Inflammatory macrophage (primary cell): Measurements from ENCODE around the gene BLM.

Experiments used
- DNase-seq, 2 donors: peaks; one replicate each; pipeline ENCODE4 v3.0.0-alpha.2; 2020 to 2022

Gene BLM

GRCh38 chr15:90851940-90852339, 134.8 kb downstream of the BLM start:
- no peak for DNase-seq

DNA sequence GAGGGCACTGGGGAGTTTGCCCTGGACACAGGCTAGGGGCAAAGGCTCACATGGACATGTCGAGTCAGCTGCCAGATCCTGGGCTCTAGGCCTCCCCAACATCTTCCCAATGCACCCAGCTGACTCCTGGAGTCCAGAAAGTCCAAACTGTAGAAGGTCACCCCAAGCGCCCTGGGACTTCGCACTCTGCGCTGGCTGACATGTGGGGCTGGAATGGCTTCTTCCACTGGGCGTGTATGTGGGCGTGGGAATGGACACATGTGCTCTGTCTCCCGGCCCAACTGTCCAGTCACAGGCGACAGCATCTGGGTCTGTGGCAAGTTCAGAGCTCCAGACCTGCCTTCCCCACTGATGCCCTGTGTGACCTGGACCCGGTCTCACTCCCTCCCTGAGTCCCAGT, 138.0 kb downstream of the BLM start:
- DNase-seq = peak in 1 of 2 donors; percentile 36

- no peak for DNase-seq
Measured at GRCh38 chr15:90857337-90857736, 140.2 kb downstream of the BLM start.

- no peak for DNase-seq
Measured at GRCh38 chr15:90857883-90858443, 140.8 kb downstream of the BLM start.

GRCh38 chr15:90859234-90860131, 142.3 kb downstream of the BLM start:
- DNase-seq = peak in 1 of 2 donors; percentile 17

DNA sequence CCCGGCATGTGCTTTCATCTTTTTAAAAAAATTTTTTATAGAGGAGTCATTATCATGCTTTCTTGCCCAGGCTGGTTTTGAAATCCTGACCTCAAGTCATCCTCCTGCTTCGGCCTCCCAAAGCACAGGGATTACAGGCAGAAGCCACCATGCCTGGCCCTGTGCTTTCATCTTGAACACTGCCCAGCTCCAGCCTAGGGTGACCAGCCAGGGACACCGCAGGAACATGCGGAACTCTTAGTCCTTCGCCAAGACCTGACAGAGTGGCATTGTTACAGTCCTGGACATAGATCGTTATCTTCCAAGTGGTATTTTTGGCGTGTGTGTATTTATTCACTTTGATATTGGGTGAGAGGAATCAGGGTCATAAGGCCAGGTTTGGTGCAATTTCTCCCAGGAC, 143.3 kb downstream of the BLM start:
- no peak for DNase-seq

- DNase-seq = peak in 1 of 2 donors; percentile 34
Measured at GRCh38 chr15:90860942-90861675, 144.0 kb downstream of the BLM start.

DNA sequence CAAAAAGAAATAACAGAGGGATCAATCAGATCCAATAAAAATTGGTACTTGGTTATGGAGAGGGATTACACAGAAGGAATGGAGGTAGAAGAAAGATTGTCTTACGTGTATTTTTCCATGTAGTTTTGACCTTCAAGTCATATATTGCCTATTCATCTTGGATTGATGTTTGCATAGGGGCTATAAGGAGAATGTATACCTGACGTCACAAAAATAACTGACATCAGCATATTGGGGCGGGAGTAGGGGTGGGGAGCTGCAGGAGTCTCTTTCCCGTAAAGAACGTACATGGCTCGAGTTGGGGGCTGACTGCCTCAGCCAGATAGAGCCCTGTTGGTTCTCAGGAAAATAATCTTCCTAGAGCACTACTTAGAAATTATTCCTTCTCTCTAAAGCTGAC, 145.3 kb downstream of the BLM start:
- DNase-seq = no peak

DNA sequence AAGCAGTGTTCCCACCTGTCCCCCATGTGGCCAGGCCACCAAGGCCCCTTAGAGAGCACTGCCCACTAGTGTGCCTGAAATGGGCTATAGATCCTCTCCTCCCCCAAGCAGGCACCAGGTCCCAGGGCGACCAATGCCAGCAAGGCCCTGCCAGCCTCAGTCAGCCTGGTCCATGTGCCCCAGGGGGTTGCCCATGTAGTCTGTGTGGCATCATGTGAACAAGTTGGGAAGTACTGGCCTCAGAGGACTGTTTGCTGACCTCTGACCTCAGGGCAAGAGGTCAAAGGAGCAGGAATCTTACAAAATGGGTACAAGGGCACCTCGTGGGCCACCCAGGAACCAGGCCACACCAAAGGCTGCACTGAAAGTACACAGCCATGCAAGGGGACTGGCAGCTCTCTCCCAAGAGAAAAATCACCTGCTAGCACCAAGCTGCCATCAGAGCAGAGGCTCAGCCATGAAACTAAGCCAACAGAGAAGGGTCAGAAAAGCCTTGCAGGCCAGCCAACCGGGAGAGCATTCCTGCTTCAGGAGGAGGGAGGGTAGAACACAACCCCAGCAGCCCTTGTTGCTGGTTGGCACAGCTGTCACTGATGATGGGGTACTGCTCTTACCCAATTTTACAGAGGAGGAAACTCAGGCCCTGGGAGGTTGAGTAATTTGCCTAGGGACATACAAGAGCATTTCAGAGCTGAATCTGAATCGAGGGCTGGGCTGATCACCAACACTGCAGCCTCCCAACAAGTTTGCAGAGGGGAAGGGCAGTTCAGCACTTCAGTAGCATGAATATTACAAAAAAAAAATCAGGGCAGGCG, 146.0 kb downstream of the BLM start:
- DNase-seq = peak; percentile 90 to 93

DNA sequence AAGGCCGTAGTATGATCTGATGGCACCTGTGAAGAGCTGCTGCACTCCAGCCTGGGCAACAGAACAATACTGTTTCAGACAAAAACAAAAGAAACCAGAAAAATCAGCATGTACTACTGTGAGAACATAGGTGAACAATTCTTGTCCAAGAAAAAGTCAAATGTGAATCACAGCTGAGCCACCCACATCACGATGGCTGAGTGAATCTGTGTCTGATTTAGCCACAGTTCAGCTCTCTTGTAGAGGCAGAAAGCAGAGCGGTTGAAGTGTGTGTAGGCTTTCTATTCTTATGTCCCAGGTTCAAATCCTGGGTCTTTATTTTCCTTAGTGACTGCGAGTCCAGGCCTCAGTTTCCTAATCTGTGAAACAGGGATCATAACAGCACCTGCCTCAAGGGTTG, 146.8 kb downstream of the BLM start:
- peak in 1 of 2 donors; percentile 53 for DNase-seq

DNA sequence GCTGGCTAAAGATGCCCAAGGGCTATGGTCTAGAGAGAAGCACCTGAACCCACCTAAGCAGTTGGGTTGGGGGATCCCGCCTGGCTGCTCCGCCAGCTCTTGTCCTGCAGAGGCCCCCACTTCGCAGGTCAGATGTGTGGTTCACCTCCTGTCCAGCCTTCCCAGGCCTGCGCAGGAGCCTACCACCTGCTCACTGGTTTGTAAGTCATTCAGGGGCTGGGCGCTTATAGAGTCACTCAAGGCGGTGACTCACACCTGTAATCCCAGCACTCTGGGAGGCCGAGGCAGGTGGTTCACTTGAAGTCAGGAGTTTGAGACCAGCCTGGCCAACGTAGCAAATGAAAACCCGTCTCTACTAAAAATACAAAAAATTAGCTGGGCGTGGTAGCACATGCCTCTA, 147.4 kb downstream of the BLM start:
- no peak for DNase-seq

- DNase-seq = no peak
Measured at GRCh38 chr15:90865702-90866101, 148.6 kb downstream of the BLM start.
